Transverse colon (tissue), 4 donors: Measurements from ENCODE around the gene SETD1B. TPM values are rescaled to one million over a fixed set of nuclear protein-coding genes. Genes with fewer than 3 reads are reported as not detected.
A peak's percentile ranks its signal among the peaks of the same experiment; 100 is the strongest.

Source experiments
- DNase-seq: peaks from one replicate; pipeline ENCODE4 v3.0.0-alpha.2; 2019
- H3K27ac ChIP-seq, 4 donors: fragments of 200-600 bp; sonication (generic); 2 replicates each; pipeline ENCODE4 v1.5.1; 2016 to 2018; ENCODE audit warnings: inconsistent platforms in 4 of 4
- H3K27me3 ChIP-seq: fragments of 200-600 bp; sonication (generic); 2 replicates; pipeline ENCODE4 v1.5.1; 2017; ENCODE audit warnings: inconsistent platforms
- H3K36me3 ChIP-seq, 4 donors: fragments of 200-600 bp; sonication (generic); 2 replicates each; pipeline ENCODE4 v1.5.1; 2017 to 2019; ENCODE audit warnings: inconsistent platforms in 4 of 4
- H3K4me1 ChIP-seq, 4 donors: fragments of 200-600 bp; sonication (generic); 2 replicates each; pipeline ENCODE4 v1.5.1; 2017 to 2020; ENCODE audit warnings: inconsistent platforms in 4 of 4
- H3K4me3 ChIP-seq, 4 donors: fragments of 200-600 bp; sonication (generic); 1 replicate in 1 of 4; 2 replicates in 3 of 4; pipeline versions ENCODE4 v1.5.1 to v1.6.1; 2017 to 2019; ENCODE audit warnings: inconsistent platforms in 4 of 4
- H3K9me3 ChIP-seq, 2 donors: fragments of 200-600 bp; sonication (generic); 2 replicates each; pipeline ENCODE4 v1.5.1; 2017 to 2019; ENCODE audit warnings: inconsistent platforms in 2 of 2
- EP300 ChIP-seq: sonication (generic); formaldehyde crosslinking; IDR thresholded peaks from one replicate; pipeline ENCODE4 v1.6.1; 2017; ENCODE audit warnings: antibody characterized with exemption, low read depth
- POLR2A ChIP-seq: fragments of 450-650 bp; IDR thresholded peaks from one replicate; pipeline ENCODE4 v1.6.1; 2016; ENCODE audit warnings: antibody characterized with exemption, mild to moderate bottlenecking, moderate library complexity
- POLR2AphosphoS5 ChIP-seq, 3 donors: sonication (generic); formaldehyde crosslinking; IDR thresholded peaks; one replicate each; pipeline ENCODE4 v1.6.1; 2016; ENCODE audit warnings: antibody characterized with exemption in 3 of 3
- WGBS, 2 donors: methylation state at CpG; one replicate each; pipeline ENCODE4 v1.1.5; 2018; ENCODE audit warnings: low coverage in 1 of 2; 5-methylcytosine and 5-hydroxymethylcytosine counted together
- in situ Hi-C, 4 donors: fragments of 200-750 bp; cut with MboI; loops; one replicate each; pipeline versions ENCODE4 v1.15.0 to v1.15.1; 2017; ENCODE audit warnings: low sequenced_read_pairs in 3 of 4, low pct_ligation_motif_present in 1 of 4, low pct_unique_long_range_greater_than_20kb in 1 of 4
- intact Hi-C: fragments of 100-400 bp; cut with DNase I; formaldehyde crosslinking; loops from one replicate; pipeline ENCODE4 v1.15.1; 2023; ENCODE audit warnings: low total_unique reads
- total RNA-seq, 4 donors: library from RNA; depleted of rRNA; stranded (reverse); fragments of >200 nt; gene quantifications; one replicate each; pipeline ENCODE4 v1.1.0, GENCODE V29; 2016
- TF ChIP-seq, protein P1 (sequence below), 5 experiments: fragments of 200-600 bp in 3 of 5; fragments of 450-650 bp in 2 of 5; sonication (generic) in 3 of 5; IDR thresholded peaks; 1 replicate in 2 of 5; 2 replicates in 3 of 5; pipeline ENCODE4 v1.5.1; 2016 to 2017; ENCODE audit warnings: antibody characterized with exemption in 5 of 5, inconsistent platforms in 3 of 5, mild to moderate bottlenecking in 2 of 5, moderate library complexity in 1 of 5

Gene SETD1B
- total RNA-seq, 4 donors from 2014 or later: 13.4 to 39.6 (median 15.2) TPM

DNA sequence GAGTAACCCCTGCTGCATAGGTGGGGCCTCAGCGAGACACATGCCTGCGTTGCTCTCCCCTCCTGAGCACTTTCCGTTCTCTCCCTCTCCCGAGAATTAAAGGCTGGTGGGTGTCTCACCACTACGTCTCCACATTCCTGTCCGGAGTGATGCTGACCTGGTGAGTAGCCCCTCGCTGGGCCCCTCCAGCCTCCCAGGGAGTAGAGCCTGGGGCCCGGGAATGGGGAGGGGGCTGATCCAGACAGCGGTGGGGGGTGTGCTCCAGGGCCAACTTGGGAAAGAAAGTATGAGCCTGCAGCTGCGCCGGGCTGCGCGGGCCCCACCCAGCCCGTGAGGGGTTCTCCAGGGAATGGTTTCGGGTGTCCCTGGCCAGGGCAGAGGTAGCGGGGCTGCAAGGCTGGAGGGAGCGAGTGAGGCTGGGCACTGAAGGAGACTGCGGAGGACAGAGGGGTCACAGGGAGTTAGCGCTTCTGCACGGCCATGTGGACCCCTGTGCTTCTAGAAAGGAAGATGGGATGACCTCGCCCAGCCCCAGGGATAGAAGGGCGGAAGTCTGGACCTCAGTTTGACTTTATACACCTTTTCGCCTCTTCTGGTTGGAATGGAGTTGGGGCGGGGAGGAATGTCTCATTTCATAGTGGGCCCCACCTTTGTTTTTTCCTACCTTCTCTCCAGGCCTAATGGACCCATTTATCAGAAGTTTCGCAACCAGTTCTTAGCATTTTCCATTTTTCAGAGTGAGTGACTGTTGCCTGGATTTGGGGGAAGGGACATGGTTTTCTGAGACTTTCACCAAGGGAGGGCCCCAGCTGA is 32.8 kb upstream of the SETD1B start:
- H3K36me3 ChIP-seq: no peaks in the 10 kb centered on the region
- peaks cover 0 to 19% (median 11%) of the 10 kb centered on the region in 4 donors for H3K4me1 ChIP-seq
- no peaks in the 10 kb centered on the region for H3K9me3 ChIP-seq
- no peak overlapping the region for H3K4me3 ChIP-seq
- H3K27ac ChIP-seq: no peak overlapping the region
- in situ Hi-C loops: loop anchor here in 2 of 4 donors (5.0 to 10.0 kb wide), 2 partner anchors 66 to 74 kb away; no protein-coding TSS in a partner anchor
- 89 to 94% methylated on average over 11 to 25 of the region's 25 CpGs for WGBS, 2 donors
- DNase-seq: no peak
- intact Hi-C loops: no loop called here
- TF ChIP-seq EP300 (no peak), POLR2A (no peak)
- TF ChIP-seq, protein P1, sequence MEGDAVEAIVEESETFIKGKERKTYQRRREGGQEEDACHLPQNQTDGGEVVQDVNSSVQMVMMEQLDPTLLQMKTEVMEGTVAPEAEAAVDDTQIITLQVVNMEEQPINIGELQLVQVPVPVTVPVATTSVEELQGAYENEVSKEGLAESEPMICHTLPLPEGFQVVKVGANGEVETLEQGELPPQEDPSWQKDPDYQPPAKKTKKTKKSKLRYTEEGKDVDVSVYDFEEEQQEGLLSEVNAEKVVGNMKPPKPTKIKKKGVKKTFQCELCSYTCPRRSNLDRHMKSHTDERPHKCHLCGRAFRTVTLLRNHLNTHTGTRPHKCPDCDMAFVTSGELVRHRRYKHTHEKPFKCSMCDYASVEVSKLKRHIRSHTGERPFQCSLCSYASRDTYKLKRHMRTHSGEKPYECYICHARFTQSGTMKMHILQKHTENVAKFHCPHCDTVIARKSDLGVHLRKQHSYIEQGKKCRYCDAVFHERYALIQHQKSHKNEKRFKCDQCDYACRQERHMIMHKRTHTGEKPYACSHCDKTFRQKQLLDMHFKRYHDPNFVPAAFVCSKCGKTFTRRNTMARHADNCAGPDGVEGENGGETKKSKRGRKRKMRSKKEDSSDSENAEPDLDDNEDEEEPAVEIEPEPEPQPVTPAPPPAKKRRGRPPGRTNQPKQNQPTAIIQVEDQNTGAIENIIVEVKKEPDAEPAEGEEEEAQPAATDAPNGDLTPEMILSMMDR (IDR thresholded peaks at IDR 0.05): no peak
- no peaks in the 10 kb centered on the region for H3K27me3 ChIP-seq

DNA sequence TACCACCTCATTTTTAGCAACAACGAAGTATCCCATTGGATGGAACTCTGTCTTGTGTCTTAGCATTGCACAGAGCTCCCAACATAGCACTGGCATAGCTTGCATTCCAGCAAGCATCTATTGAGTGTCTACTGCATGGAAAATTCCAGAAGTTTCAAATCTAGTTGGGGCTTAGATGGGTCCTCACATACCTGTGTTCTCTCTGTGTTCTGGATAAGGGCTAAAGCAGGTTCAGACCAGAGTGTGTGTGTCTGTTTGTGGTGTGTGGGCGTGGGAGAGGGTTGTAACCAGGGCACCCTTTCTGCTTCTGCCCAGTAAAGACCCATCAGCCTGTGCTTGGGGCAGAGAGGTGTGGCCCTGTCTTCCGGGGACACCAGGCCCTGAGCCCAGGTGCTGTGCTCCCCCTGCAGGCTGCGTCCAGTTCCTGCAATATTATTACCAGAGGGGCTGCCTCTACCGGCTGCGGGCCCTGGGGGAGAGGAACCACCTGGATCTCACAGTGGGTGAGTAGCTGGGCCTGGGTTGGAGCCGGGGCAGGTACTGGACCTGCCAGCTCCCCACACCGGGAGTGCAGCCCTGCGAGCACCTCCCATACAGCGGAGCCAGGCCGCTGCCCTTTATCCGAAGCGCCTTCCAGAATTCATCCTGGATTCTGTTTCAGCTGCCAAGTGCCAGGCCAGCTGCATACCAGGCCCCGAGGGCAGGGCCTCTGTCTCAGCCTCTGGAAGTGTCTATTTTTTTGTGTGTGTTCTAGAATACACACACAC is 30.6 kb upstream of the SETD1B start:
- peak; percentile 84 for DNase-seq
- Histone ChIP-seq H3K27me3 (no peaks in the 10 kb centered on the region), H3K4me3 (no peak overlapping the region), H3K4me1 (peaks cover 3 to 19% (median 8%) of the 10 kb centered on the region in 4 donors), H3K36me3 (no peaks in the 10 kb centered on the region), H3K9me3 (no peaks in the 10 kb centered on the region), H3K27ac (peak overlapping the region in 2 of 4 donors; percentile 3 to 7)
- WGBS, 2 donors: 44% methylated on average over 11 of the region's 14 CpGs; no CpG with 5 or more reads in 1 of the 2 donors
- in situ Hi-C loops: loop anchor here in 2 of 4 donors (5.0 to 10.0 kb wide), 2 partner anchors 68 to 76 kb away; no protein-coding TSS in a partner anchor
- TF ChIP-seq, protein P1 (IDR thresholded peaks at IDR 0.05): peak; percentile 83 to 92 (median 86)
- TF ChIP-seq POLR2A (no peak), POLR2AphosphoS5 (IDR thresholded peaks at IDR 0.05) (no peak), EP300 (no peak)
- intact Hi-C loops: loop anchor here (2.0 kb wide), 1 partner anchor 76 kb away; no protein-coding TSS in a partner anchor

DNA sequence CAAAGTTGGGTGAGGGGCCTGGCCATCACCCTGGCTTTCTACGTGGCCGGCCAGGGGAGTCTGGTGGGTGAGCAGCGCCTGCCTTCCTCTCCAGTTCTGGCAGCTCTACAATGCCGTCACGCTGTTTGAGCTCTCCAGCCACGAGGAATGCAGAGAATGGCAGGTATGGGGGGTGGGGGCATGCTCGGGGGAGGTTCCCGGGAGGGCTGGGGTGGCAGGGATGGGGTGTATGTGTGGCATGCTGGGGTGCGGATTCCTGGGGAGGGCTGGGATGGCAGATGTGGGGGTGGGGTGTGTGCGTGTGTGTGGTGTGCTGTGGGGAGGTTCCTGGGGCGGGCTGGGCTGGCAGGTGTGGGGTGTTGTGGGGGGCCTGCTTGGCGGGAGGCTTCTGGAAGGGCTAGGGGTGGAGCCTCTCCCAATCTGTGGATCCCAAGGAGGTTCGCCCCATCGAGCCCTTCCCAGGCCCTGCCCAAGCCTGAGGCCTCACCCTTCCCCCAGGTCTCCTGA is 28.8 kb upstream of the SETD1B start:
- no peaks in the 10 kb centered on the region for H3K27me3 ChIP-seq
- WGBS, 2 donors: 92% methylated on average over 14 of the region's 14 CpGs; no CpG with 5 or more reads in 1 of the 2 donors

More for the DNA sequence above, 28.8 kb upstream of the SETD1B start:
- Histone ChIP-seq H3K4me3 (no peak overlapping the region), H3K27ac (no peak overlapping the region), H3K9me3 (no peaks in the 10 kb centered on the region), H3K4me1 (peaks cover 3 to 15% (median 5%) of the 10 kb centered on the region in 4 donors), H3K36me3 (no peaks in the 10 kb centered on the region)
- in situ Hi-C loops (loop anchor here in 2 of 4 donors (5.0 to 10.0 kb wide), 2 partner anchors 70 to 78 kb away; no protein-coding TSS in a partner anchor), intact Hi-C loops (no loop called here)
- TF ChIP-seq POLR2A (no peak), POLR2AphosphoS5 (IDR thresholded peaks at IDR 0.05) (no peak), EP300 (no peak)
- TF ChIP-seq, protein P1 (IDR thresholded peaks at IDR 0.05): no peak
- no peak for DNase-seq
